ENCODE measurements around the gene PLBD2.

PLBD2 gene

DNA sequence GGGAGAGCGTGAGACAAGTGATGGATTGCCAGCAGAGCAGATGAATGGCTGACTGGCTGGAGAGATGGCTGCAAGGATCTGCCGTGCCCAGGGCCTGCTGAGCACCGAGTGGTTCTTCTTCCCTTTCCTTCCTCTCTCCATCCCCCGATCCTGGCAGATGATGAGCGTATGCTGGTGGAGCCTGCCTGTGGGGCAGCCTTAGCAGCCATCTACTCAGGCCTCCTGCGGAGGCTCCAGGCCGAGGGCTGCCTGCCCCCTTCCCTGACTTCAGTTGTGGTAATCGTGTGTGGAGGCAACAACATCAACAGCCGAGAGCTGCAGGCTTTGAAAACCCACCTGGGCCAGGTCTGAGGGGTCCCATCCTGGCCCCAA lies 79.3 kb downstream of the PLBD2 start:
- no peaks in the 10 kb centered on the region for H3K36me3 ChIP-seq (ENCODE audit: control insufficient read depth in 2 of 2, insufficient read depth in 2 of 2, low read length in 2 of 2)
- no peak overlapping the region for H3K4me3 ChIP-seq (ENCODE audit: low read length in 2 of 2)
- no peak overlapping the region for H3K27ac ChIP-seq (ENCODE audit: low read length)
- H3K9ac ChIP-seq (ENCODE audit: low read length in 2 of 2) = no peak overlapping the region
- no peaks in the 10 kb centered on the region for H3K4me1 ChIP-seq (ENCODE audit: control insufficient read depth, insufficient read depth, low read length)
- H3K27me3 ChIP-seq (ENCODE audit: control insufficient read depth in 1 of 2, insufficient read depth in 2 of 2, low read length in 2 of 2) = peaks cover 18 to 24% of the 10 kb centered on the region in 2 donors
- H3K9me3 ChIP-seq (ENCODE audit: control insufficient read depth in 2 of 2, low read length in 2 of 2) = no peaks in the 10 kb centered on the region

DNA sequence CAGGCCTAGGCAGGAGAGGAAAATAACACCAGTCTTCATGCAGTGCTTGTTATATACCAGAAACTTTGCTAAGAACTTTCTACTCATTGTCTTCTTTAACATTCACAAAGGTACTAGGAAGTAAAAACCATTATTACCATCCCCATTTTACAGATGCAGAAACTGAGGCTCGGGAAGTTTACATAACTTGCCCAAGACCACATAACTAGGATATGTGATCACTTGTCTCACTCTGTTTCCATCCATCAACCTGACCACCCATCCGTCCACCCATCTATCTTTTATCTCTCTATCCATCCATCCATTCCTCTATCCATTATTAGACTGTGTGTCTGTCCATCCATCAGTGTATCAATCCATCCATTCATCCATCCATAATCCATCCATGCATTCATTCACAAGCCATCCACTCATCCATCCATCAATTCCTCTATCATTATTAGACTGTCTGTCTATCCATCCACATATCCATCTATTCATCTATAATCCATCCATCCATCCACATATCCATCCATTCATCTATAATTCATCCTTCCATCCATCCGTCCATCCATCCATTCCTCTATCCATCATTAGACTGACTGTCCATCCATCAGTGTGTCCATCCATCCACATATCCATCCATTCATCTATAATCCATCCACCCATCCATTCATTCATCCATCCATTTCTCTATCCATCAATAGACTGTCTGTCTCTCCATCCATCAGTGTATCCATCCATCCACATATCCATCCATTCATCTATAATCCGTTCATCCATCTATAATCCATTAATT lies 80.3 kb downstream of the PLBD2 start:
- Histone ChIP-seq H3K36me3 (ENCODE audit: control insufficient read depth in 2 of 2, insufficient read depth in 2 of 2, low read length in 2 of 2) (no peaks in the 10 kb centered on the region), H3K9ac (ENCODE audit: low read length in 2 of 2) (no peak overlapping the region), H3K27ac (ENCODE audit: low read length) (no peak overlapping the region), H3K27me3 (ENCODE audit: control insufficient read depth in 1 of 2, insufficient read depth in 2 of 2, low read length in 2 of 2) (peaks cover 20 to 24% of the 10 kb centered on the region in 2 donors), H3K4me3 (ENCODE audit: low read length in 2 of 2) (no peak overlapping the region), H3K9me3 (ENCODE audit: control insufficient read depth in 2 of 2, low read length in 2 of 2) (no peaks in the 10 kb centered on the region), H3K4me1 (ENCODE audit: control insufficient read depth, insufficient read depth, low read length) (no peaks in the 10 kb centered on the region)

DNA sequence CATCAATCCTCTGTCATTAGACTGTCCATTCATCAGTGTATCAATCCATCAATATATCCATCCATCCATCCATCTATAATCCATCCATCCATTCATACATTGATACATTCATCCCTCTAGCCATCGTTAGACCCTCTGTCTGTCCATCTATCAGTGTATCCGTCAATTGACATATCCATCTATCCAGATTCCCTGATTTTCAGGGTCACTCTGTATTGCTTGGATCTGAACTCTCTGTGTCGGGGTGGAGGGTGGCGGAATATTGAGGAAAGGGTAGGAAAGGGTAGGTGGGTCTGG lies 80.9 kb downstream of the PLBD2 start:
- Histone ChIP-seq H3K36me3 (ENCODE audit: control insufficient read depth in 2 of 2, insufficient read depth in 2 of 2, low read length in 2 of 2) (no peaks in the 10 kb centered on the region), H3K27ac (ENCODE audit: low read length) (no peak overlapping the region), H3K27me3 (ENCODE audit: control insufficient read depth in 1 of 2, insufficient read depth in 2 of 2, low read length in 2 of 2) (peaks cover 20 to 24% of the 10 kb centered on the region in 2 donors), H3K9ac (ENCODE audit: low read length in 2 of 2) (no peak overlapping the region), H3K9me3 (ENCODE audit: control insufficient read depth in 2 of 2, low read length in 2 of 2) (no peaks in the 10 kb centered on the region), H3K4me3 (ENCODE audit: low read length in 2 of 2) (no peak overlapping the region), H3K4me1 (ENCODE audit: control insufficient read depth, insufficient read depth, low read length) (no peaks in the 10 kb centered on the region)

DNA sequence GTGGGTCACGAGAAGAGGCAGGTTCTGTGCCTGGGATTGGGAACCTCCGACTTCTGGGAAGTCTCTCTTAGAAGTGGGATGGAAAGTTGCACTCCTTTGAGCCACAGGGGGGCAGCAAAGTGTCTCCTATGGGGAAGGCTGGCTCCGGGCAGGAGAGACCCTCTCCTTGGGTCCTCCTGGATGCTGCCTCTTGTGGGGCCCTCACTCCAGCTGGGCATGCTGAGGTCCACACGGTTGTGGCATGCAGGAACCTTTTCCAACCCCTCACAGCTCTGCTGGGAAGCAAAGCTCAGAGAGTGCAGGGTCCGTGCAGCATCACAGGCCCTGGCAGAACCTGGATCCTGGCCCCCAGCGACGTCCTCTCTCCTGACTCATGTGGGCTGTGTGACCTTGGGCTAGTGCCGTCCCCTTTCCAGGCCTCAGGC lies 81.2 kb downstream of the PLBD2 start:
- Histone ChIP-seq H3K27me3 (ENCODE audit: control insufficient read depth in 1 of 2, insufficient read depth in 2 of 2, low read length in 2 of 2) (peaks cover 20 to 24% of the 10 kb centered on the region in 2 donors), H3K36me3 (ENCODE audit: control insufficient read depth in 2 of 2, insufficient read depth in 2 of 2, low read length in 2 of 2) (no peaks in the 10 kb centered on the region), H3K4me3 (ENCODE audit: low read length in 2 of 2) (no peak overlapping the region), H3K9me3 (ENCODE audit: control insufficient read depth in 2 of 2, low read length in 2 of 2) (no peaks in the 10 kb centered on the region), H3K9ac (ENCODE audit: low read length in 2 of 2) (no peak overlapping the region), H3K27ac (ENCODE audit: low read length) (no peak overlapping the region), H3K4me1 (ENCODE audit: control insufficient read depth, insufficient read depth, low read length) (no peaks in the 10 kb centered on the region)

DNA sequence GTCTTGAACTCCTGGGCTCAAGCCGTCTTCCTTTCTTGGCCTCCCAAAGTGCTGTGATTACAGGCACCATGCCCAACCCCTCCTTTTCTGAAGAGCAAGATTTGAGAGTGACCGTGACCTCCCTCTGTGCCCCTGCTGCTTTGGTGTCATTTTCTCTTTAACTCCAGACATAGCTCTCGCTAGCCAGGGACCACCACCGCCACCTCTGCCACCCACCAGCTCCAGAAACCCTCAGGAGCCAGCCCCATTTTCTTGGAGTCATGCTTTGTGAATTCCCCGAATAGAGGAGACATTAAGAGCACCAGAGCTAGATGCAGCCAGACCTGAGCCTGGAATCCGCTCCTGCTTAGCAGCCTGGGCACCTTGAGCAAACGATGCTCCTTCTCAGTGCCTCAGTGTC lies 81.9 kb downstream of the PLBD2 start:
- Histone ChIP-seq H3K36me3 (ENCODE audit: control insufficient read depth in 2 of 2, insufficient read depth in 2 of 2, low read length in 2 of 2) (no peaks in the 10 kb centered on the region), H3K4me3 (ENCODE audit: low read length in 2 of 2) (no peak overlapping the region), H3K27ac (ENCODE audit: low read length) (no peak overlapping the region), H3K9ac (ENCODE audit: low read length in 2 of 2) (no peak overlapping the region), H3K9me3 (ENCODE audit: control insufficient read depth in 2 of 2, low read length in 2 of 2) (no peaks in the 10 kb centered on the region), H3K4me1 (ENCODE audit: control insufficient read depth, insufficient read depth, low read length) (no peaks in the 10 kb centered on the region), H3K27me3 (ENCODE audit: control insufficient read depth in 1 of 2, insufficient read depth in 2 of 2, low read length in 2 of 2) (peaks cover 21 to 24% of the 10 kb centered on the region in 2 donors)
